SJSA1 (cell line): ENCODE measurements around the gene ZNF467. TPM values are rescaled to one million over a fixed set of nuclear protein-coding genes. Genes with fewer than 3 reads are reported as not detected.

Experiments used
- DNase-seq, 2 experiments: peaks; one replicate each; pipeline ENCODE4 v3.0.0-alpha.2; 2015 to 2020; ENCODE audit warnings: low spot score in 2 of 2, low read depth in 1 of 2
- H3K27ac ChIP-seq: fragments of 250-450 bp; sonication (Bioruptor Pico); 2 replicates; pipeline ENCODE4 v1.5.1; 2020; ENCODE audit warnings: mild to moderate bottlenecking, moderate library complexity
- H3K27me3 ChIP-seq: fragments of 250-450 bp; sonication (Bioruptor Pico); replicated peaks from 2 replicates; pipeline ENCODE4 v1.5.1; 2020; ENCODE audit warnings: mild to moderate bottlenecking, moderate library complexity
- H3K36me3 ChIP-seq: fragments of 250-450 bp; sonication (Bioruptor Pico); 2 replicates; pipeline ENCODE4 v1.5.1; 2020; ENCODE audit warnings: mild to moderate bottlenecking
- H3K4me1 ChIP-seq: fragments of 250-450 bp; sonication (Bioruptor Pico); replicated peaks from 2 replicates; pipeline ENCODE4 v1.6.1; 2021; ENCODE audit warnings: mild to moderate bottlenecking
- H3K4me3 ChIP-seq: fragments of 250-450 bp; sonication (Bioruptor Pico); 2 replicates; pipeline ENCODE4 v1.5.1; 2020; ENCODE audit warnings: mild to moderate bottlenecking
- H3K9me3 ChIP-seq: fragments of 250-450 bp; sonication (Bioruptor Pico); replicated peaks from 2 replicates; pipeline ENCODE4 v1.5.1; 2020; ENCODE audit warnings: mild to moderate bottlenecking
- total RNA-seq: library from RNA; depleted of rRNA; stranded (reverse); fragments of >200 nt; shearing (Covaris generic); gene quantifications from 2 replicates; pipeline ENCODE4 v1.2.3, GENCODE V29; 2014

Gene ZNF467
- total RNA-seq, 1 experiment from 2014 or later = not detected

GRCh38 chr7:149723795-149724495 is 49.4 kb downstream of the ZNF467 start:
- Histone ChIP-seq H3K27ac (no peak overlapping the region), H3K4me1 (no peaks in the 10 kb centered on the region), H3K27me3 (no peaks in the 10 kb centered on the region), H3K9me3 (no peaks in the 10 kb centered on the region), H3K36me3 (peaks cover 25% of the 10 kb centered on the region), H3K4me3 (no peak overlapping the region)
- no peak for DNase-seq

DNA sequence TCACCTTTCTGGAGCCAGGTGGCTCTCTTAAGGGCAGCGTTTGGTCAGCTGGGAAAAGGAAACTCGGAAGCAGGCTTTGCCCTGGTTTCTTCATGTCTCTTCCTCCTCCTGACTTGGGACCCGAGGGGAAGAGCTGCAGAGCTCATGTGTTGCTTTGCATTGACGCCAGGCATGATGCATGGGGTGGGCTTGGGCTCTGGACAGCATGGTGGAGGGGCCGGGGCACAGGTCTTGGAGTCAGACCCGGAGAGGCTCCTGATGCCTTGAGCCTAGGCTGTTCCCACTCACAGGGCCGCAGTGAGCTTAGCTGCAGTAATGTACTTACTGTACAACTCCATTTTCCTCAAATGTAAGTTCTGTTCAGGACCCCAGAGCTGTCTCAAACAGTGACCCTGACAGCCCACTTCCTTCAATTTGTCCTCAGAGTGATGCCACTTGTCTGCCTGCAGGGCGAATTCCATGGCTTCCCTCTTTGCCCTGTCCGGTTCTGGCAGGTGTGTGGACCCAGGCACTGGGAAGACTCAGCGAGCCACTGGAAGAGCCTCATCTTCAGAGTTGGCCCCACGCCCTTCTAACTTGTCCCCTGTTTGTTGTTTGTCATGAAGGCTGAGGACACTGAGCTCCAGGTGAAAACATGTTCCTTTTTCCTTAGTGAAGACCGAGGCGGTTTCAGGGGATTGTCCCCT is 50.2 kb downstream of the ZNF467 start:
- no peaks in the 10 kb centered on the region; the same call in 1 of the 2 replicates for H3K9me3 ChIP-seq
- H3K27ac ChIP-seq = no peak overlapping the region
- no peak overlapping the region for H3K4me3 ChIP-seq
- H3K27me3 ChIP-seq = no peaks in the 10 kb centered on the region
- peaks cover 22% of the 10 kb centered on the region for H3K36me3 ChIP-seq
- H3K4me1 ChIP-seq = no peaks in the 10 kb centered on the region
- no peak for DNase-seq

GRCh38 chr7:149722356-149722957 is 50.9 kb downstream of the ZNF467 start:
- H3K27ac ChIP-seq = no peak overlapping the region
- no peak for DNase-seq
- H3K27me3 ChIP-seq = no peaks in the 10 kb centered on the region
- H3K4me3 ChIP-seq = no peak overlapping the region
- H3K4me1 ChIP-seq = no peaks in the 10 kb centered on the region
- H3K9me3 ChIP-seq = no peaks in the 10 kb centered on the region; the same call in 1 of the 2 replicates
- H3K36me3 ChIP-seq = peaks cover 22% of the 10 kb centered on the region

DNA sequence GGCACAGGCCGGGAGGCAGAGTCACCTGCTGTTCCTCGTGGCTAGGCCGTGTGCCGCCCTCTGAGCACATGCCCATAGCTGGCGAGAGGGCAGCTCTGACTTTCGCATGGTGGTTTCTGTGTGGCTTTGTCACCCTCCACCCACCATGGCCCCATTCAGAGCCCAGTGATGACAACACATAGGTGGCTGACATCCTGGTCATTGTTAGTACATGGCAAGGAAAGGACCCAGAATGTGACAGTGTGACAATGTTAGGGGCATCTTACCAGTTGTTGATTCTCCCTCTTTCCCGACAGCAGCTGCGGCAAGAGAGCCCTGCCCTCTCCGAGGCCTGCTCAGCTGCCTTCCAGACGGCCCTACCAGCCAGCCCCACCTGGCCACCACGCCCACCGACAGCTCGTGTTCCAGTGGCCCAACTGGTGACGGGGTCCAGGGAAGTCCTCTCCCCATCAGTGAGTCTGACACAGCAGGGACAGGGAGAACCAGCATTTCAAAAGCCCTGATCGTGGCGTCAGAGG is 52.2 kb downstream of the ZNF467 start:
- Histone ChIP-seq H3K27ac (no peak overlapping the region), H3K4me1 (no peaks in the 10 kb centered on the region), H3K4me3 (no peak overlapping the region), H3K9me3 (no peaks in the 10 kb centered on the region; the same call in 1 of the 2 replicates), H3K36me3 (peaks cover 22% of the 10 kb centered on the region), H3K27me3 (no peaks in the 10 kb centered on the region)
- DNase-seq = peak in 1 of 2 experiments; percentile 37

DNA sequence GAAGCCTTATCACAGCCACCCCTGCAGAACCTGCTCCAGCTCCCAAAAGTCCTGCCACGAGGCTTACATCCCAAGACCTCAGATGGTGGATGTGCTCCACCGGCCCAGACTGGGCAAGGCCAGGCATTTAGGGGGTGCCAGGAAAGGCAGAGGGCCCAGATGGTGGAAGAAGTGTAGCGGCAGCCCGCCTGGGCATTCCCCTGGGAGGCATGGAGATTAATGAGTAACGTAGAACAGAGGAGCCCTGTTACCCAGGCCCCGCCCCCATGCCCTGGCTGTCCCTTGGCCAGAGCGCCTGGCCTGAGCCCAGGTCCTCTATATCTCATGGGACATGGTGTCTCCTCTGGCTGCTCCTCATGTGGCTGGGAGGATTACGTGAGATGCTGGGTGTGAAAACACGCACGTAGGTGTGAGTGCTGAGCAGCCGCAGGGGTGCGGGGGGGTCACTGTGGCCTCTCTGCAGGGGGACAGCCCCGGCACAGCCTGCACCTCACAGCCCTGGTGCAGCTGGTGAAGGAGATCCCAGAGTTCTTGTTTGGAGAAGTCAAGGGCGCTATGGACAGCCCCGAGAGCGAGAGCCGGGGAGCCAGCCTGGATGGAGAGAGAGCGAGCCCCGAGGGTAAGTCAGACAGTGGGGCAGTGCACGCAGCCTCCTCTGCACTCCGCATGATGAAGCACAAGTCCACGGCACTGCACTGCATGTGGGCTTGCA is 52.9 kb downstream of the ZNF467 start:
- Histone ChIP-seq H3K27me3 (no peaks in the 10 kb centered on the region), H3K9me3 (no peaks in the 10 kb centered on the region; the same call in 1 of the 2 replicates), H3K4me1 (peaks cover 1% of the 10 kb centered on the region), H3K27ac (no peak overlapping the region), H3K36me3 (peaks cover 16% of the 10 kb centered on the region), H3K4me3 (no peak overlapping the region)
- no peak for DNase-seq

GRCh38 chr7:149719912-149720335 is 53.5 kb downstream of the ZNF467 start:
- H3K4me1 ChIP-seq = peaks cover 7% of the 10 kb centered on the region
- H3K27me3 ChIP-seq = no peaks in the 10 kb centered on the region
- H3K27ac ChIP-seq = no peak overlapping the region
- peaks cover 3% of the 10 kb centered on the region; the same call in 1 of the 2 replicates for H3K9me3 ChIP-seq
- no peak for DNase-seq
- H3K4me3 ChIP-seq = no peak overlapping the region
- H3K36me3 ChIP-seq = peaks cover 17% of the 10 kb centered on the region

GRCh38 chr7:149719050-149719899 is 54.1 kb downstream of the ZNF467 start:
- H3K9me3 ChIP-seq = peaks cover 4% of the 10 kb centered on the region
- H3K27me3 ChIP-seq = no peaks in the 10 kb centered on the region
- peak; percentile 22 to 44 for DNase-seq
- H3K4me3 ChIP-seq = no peak overlapping the region
- no peak overlapping the region for H3K27ac ChIP-seq
- H3K36me3 ChIP-seq = peaks cover 18% of the 10 kb centered on the region
- H3K4me1 ChIP-seq = peaks cover 9% of the 10 kb centered on the region

GRCh38 chr7:149718730-149719049 is 54.7 kb downstream of the ZNF467 start:
- H3K4me3 ChIP-seq = no peak overlapping the region

DNA sequence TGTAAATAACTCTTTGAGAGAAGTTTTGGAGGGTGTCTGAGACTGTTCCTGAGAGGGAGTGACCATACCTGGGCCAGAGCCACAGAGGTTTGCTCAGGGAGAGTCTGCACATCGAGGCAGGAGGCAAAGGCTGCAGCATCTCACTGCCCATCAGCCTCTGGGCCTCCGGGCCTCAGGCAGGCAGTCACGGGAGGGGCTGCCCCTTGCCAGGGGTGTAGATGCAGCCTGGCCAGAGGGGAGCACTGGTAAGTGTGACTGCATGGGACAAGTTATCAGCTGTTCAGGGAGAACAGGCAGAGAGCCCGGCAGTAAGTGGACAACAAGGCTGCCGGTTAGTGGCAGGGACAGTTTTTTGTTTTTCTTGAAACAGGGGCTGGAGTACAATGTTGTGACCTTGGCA is 55.9 kb downstream of the ZNF467 start:
- peak in 1 of 2 experiments; percentile 36 for DNase-seq
- no peaks in the 10 kb centered on the region for H3K27me3 ChIP-seq
- H3K27ac ChIP-seq = no peak overlapping the region
- no peak overlapping the region for H3K4me3 ChIP-seq
- peaks cover 18% of the 10 kb centered on the region for H3K9me3 ChIP-seq
- H3K36me3 ChIP-seq = peaks cover 11% of the 10 kb centered on the region
- H3K4me1 ChIP-seq = peaks cover 13% of the 10 kb centered on the region

More at GRCh38 chr7:149718730-149719049, 54.7 kb downstream of the ZNF467 start:
- no peak for DNase-seq
- H3K36me3 ChIP-seq = peaks cover 17% of the 10 kb centered on the region
- peaks cover 10% of the 10 kb centered on the region for H3K9me3 ChIP-seq
- no peaks in the 10 kb centered on the region for H3K27me3 ChIP-seq
- no peak overlapping the region for H3K27ac ChIP-seq
- peaks cover 13% of the 10 kb centered on the region for H3K4me1 ChIP-seq

DNA sequence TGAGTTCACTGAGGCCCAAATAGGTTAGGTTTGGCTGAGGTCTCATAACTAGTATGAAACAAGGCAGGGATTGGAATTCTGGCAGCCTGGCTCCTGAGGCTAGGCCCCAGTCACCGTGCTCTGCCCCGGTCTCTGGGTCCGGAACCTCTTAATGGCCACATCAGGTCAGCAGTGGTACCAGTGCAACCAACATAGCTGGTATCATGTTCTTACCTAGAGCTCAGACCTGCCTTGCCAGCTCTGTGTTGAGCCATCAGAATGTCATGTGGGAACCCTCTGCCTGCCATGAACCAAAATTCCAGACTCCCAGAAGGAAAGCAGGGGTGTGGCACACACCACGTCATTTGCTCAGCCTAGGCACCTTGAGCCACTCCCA is 56.5 kb downstream of the ZNF467 start:
- H3K27me3 ChIP-seq = no peaks in the 10 kb centered on the region
- no peak overlapping the region for H3K27ac ChIP-seq
- peak in 1 of 2 experiments; percentile 16 for DNase-seq
- no peak overlapping the region for H3K4me3 ChIP-seq
- peaks cover 19% of the 10 kb centered on the region for H3K9me3 ChIP-seq
- H3K4me1 ChIP-seq = peaks cover 13% of the 10 kb centered on the region
- peaks cover 11% of the 10 kb centered on the region for H3K36me3 ChIP-seq

- Histone ChIP-seq H3K4me1 (peaks cover 13% of the 10 kb centered on the region), H3K9me3 (peaks cover 23% of the 10 kb centered on the region), H3K4me3 (no peak overlapping the region), H3K27me3 (no peaks in the 10 kb centered on the region), H3K27ac (no peak overlapping the region), H3K36me3 (peaks cover 8% of the 10 kb centered on the region)
- DNase-seq = peak in 1 of 2 experiments; percentile 24
Observed at GRCh38 chr7:149716007-149716931, 57.1 kb downstream of the ZNF467 start.

- Histone ChIP-seq H3K27me3 (no peaks in the 10 kb centered on the region), H3K4me3 (peak overlapping the region; percentile 81), H3K27ac (no peak overlapping the region), H3K36me3 (peaks cover 5% of the 10 kb centered on the region), H3K9me3 (peaks cover 31% of the 10 kb centered on the region), H3K4me1 (peaks cover 13% of the 10 kb centered on the region)
- no peak for DNase-seq
Observed at GRCh38 chr7:149715476-149715875, 57.9 kb downstream of the ZNF467 start.
